NCI-H1092 (cell line): ENCODE results near the gene LRP1.

Source experiments
- DNase-seq: peaks from one replicate; lab custom pipeline; 2025; lab: John Stamatoyannopoulos, UW

LRP1 gene

DNA sequence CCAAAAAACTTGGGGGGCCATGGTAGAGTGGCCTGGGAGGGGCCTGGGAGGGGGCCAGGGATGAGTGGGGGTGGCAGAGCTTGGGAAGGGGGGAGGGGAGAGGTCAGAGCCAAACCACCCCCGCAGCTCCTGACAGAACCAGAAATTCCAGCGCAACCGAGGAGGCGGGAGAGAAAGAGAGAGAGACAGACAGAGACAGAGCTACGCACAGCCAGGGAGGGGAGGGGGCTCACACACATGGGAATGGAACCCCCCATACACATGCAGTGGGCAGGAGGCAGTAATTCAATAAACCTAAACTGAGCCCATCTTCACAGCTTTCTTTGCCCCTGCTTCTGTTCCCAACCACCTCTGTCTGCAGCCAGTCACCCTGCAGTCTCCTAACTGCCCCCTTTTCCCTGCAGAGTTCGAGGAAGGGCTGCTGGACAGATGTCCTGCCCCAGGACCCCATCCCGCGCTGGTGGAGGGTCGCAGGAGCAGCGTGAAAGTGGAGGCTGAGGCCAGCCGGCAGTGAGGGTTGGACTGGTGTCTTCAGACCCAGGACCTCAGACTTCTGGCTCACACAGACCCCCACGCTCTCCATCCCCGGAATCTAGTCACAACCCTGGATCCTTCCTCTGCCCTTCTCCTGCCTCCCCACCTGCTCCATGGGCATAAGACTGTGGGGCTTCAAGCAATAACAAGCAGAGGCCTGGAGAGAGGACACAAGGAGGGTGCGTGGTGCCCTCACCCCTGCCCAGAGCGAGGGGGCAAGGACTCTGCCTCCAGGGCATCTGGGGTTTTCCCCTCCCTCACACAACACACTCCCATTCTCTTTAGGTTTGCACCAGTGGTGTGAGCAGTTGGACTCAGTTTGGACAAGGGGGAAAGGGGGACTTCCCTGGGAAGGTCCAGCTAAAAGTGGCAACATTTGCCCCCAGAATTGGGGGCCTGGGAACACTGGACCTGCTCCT is 33.8 kb upstream of the LRP1 start:
- DNase-seq, result no peak

DNA sequence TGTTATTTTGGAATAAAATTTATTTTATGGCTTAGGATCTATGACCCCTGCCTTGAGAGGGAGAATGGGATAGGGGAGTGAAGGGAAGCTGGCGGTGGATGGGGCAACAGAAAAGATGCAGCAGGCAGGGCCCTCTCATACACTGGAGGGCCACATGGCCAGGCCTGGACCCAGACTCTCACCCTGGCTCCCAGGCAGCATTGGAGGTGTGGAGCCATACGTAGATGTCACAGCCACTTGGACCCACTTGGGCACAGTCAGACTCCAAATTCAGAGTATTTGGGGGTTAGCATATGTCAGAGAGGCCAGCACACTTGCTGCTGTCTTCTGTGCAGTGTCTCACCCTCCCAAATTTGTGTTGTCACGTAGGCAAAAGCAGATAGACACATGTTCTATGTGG is 32.8 kb upstream of the LRP1 start:
- DNase-seq, result no peak

- no peak for DNase-seq
Measured at GRCh38 chr12:57096099-57096572, 32.1 kb upstream of the LRP1 start.

GRCh38 chr12:57096748-57097553 is 31.3 kb upstream of the LRP1 start:
- no peak for DNase-seq

- DNase-seq, result no peak
Measured at GRCh38 chr12:57097554-57097835, 30.8 kb upstream of the LRP1 start.

- no peak for DNase-seq
Measured at GRCh38 chr12:57098546-57098945, 29.7 kb upstream of the LRP1 start.

DNA sequence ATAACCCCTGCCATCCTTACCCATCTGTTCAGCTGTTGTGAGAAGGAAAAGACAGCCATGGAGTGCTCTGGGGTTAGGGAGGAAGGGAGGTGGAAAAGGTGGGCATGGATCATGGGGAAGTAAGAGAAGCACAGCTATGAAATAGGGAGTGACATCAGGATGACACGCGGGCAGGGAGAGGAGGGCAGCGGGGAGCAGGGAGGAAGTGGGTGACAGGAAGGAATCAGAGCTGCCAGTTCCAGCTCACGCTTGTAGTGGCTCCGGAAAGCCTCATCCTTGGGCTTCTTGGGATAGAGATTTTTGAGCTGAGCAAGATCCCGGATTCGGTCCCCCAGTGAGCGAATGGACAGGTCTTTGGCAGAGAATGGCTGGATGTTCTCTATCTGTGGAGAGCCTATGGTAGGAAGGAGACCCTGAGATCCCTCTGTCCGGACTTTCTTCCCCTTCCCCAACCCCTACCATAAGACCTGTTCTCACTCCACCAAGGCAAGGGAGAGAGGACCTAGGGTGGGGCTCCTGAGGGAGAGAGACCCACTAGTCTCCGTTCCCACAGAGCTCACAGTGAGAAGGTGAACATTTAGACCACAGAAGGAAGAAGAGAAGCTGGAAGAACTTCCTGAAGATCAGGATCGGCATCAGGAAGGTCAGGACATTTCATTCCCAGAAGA is 29.1 kb upstream of the LRP1 start:
- no peak for DNase-seq

DNA sequence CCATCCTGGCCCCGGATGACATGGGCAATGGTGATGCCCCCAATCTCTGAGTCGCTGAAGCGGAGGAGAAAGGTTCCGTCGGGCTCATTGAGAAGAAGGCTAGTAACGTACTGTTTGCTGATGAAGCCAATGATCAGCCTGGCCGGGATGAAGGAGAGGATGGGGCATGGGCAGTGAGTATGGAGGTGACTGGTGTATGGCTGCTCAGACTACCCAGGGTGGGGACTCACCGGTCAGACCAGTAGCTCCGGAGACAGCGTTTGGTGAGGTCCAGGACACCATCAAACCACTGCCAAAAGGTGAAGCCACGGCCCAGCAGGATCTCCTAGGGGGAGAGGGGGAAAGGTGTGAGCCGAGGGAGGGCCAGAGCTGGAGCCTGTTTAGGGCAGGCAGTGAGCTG is 28.5 kb upstream of the LRP1 start:
- DNase-seq, result no peak

GRCh38 chr12:57101892-57102695 is 26.2 kb upstream of the LRP1 start:
- no peak for DNase-seq

DNA sequence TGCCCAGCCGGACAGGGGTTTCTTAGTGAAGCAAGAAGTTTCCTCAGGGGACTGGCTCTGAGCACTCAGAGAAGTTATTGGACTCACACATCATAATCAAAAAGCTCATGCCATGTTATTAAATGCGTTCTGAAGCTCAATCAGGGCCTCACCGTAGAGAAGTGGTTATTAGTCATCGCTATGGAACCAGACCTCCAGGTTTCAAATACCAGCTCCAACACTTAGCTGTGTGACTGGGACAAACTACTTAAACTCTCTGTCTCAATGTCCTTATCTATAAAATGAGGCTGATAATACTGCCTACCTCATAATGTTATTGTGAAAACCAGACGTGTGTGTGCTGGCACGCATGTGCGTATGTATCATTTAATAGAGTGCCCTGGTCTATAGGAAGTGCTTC is 24.4 kb upstream of the LRP1 start:
- no peak for DNase-seq

- no peak for DNase-seq
Measured at GRCh38 chr12:57104292-57104910, 23.9 kb upstream of the LRP1 start.

GRCh38 chr12:57105011-57105753 is 23.1 kb upstream of the LRP1 start:
- no peak for DNase-seq

- DNase-seq, result no peak
Measured at GRCh38 chr12:57106021-57106708, 22.1 kb upstream of the LRP1 start.

DNA sequence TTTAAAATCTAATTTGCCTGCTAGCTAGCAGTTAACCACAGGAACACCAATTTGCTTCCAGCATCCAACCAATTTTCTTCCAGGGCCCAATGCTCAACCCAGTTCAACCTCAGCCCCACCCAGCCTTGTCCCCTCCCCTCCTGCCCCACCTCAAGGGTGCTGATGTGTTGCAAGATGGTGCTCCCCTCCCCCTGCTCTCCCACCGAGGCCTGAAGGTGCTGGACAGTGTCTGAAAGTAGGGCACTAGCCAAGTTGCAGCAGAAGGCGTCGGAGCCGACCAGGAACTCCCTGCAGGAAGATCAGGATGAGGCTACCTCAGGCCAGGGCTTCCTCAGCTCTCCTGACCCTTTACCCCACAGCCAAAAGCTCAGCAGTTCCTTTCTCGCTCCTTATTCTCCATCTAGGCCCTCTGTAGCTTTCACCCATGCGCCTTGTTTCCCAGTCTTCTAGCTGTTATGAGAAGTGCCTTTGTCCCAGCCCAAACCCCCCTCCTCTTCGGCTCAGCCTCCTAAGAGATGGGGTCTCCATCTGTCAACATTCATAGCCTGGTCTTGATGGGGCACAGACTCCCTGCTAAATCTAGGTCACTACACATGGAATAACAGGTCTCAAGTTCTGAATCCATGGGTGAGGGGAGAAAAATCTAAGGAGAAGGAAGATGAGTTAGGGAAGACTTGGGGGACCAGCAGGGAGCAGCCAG is 20.7 kb upstream of the LRP1 start:
- DNase-seq, result no peak

GRCh38 chr12:57109207-57110103 is 18.8 kb upstream of the LRP1 start:
- no peak for DNase-seq

GRCh38 chr12:57110104-57111030 is 17.9 kb upstream of the LRP1 start:
- DNase-seq, result no peak

DNA sequence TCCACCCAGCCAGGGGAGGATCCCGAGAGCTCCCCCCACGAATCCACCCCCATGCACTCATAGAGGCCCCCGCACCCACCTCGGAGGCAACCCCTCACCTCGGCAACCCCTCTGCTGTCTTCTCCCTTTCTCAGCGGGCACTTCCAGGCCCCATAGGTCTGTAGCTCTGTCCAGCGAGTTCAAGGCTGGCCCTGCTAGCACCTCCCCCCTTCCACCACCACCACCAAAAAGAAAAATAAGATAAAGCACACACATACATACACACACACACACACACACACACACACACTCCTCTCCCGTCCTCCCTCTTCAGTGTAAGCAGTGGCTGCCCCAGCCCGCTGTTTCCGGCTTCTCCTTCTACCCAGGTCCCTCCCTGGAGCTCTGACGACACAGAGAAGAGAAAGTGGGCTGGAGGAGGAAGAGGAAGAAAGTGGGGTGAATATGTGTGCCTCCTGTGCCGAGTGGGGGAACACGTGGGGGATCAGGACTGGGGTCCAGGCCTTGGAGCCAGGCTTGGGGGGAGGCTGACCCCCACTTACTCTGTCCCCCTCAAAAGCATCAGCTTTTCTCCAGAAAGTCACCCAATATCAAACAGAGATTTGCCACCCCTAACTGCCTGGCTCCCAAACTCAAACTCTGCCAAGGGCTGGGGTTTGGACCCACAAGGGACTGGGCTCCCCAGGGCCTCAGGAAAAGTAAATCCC is 17.1 kb upstream of the LRP1 start, which contains the start of gene STAT6:
TSS of gene STAT6 (minus strand) at position 332 of the 704 bp plus-strand sequence. CDS start 3,084 bp downstream, outside the sequence.
- DNase-seq, result no peak
